Heart right ventricle (tissue), 16 donors: ENCODE data around the gene MAP3K5. TPM values are rescaled to one million over a fixed set of nuclear protein-coding genes. Genes with fewer than 3 reads are reported as not detected.

Experiments used
- ATAC-seq, 8 donors: fragments of 200-7000 bp; cut with Tn5 transposase; one replicate each; pipeline ENCODE4 v1.9.1; 2020; ENCODE audit warnings: mild to moderate bottlenecking in 8 of 8, moderate library complexity in 8 of 8, moderate number of reproducible peaks in 1 of 8
- DNase-seq, 2 donors: peaks; one replicate each; pipeline ENCODE4 v3.0.0-alpha.2; 2020
- H3K27ac ChIP-seq, 10 donors: fragments of 200-600 bp; sonication (generic) in 2 of 10; one replicate each; pipeline versions ENCODE4 v1.5.0 to v1.8.0; 2020 to 2022; ENCODE audit warnings: mild to moderate bottlenecking in 3 of 10
- H3K27me3 ChIP-seq, 7 donors: fragments of 200-600 bp; one replicate each; pipeline ENCODE4 v1.8.0; 2021 to 2022; ENCODE audit warnings: mild to moderate bottlenecking in 2 of 7
- H3K36me3 ChIP-seq, 9 donors: fragments of 200-600 bp; sonication (generic) in 1 of 9; one replicate each; pipeline versions ENCODE4 v1.5.0 to v1.8.0; 2020 to 2022; ENCODE audit warnings: mild to moderate bottlenecking in 2 of 9
- H3K4me1 ChIP-seq, 9 donors: fragments of 200-600 bp; sonication (generic) in 1 of 9; one replicate each; pipeline versions ENCODE4 v1.5.0 to v1.8.0; 2020 to 2022; ENCODE audit warnings: mild to moderate bottlenecking in 4 of 9
- H3K4me3 ChIP-seq, 10 donors: fragments of 200-600 bp; sonication (generic) in 2 of 10; one replicate each; pipeline versions ENCODE4 v1.5.0 to v1.8.0; 2020 to 2022; ENCODE audit warnings: mild to moderate bottlenecking in 7 of 10, moderate library complexity in 2 of 10
- H3K9me3 ChIP-seq, 11 donors: fragments of 200-600 bp in 10 of 11; sonication (generic) in 2 of 11; one replicate each; pipeline versions ENCODE4 v1.5.0 to v1.8.0; 2013 to 2022; ENCODE audit warnings: mild to moderate bottlenecking in 2 of 11, control low read depth in 1 of 11, moderate library complexity in 1 of 11
- CTCF ChIP-seq, 9 donors: fragments of 200-600 bp; sonication (generic) in 2 of 9; IDR thresholded peaks; one replicate each; pipeline versions ENCODE4 v1.5.0 to v1.8.0; 2021 to 2022; ENCODE audit warnings: antibody characterized with exemption in 9 of 9, mild to moderate bottlenecking in 5 of 9, moderate library complexity in 1 of 9
- WGBS, 2 donors: extraction: QIAGEN DNeasy Blood & Tissue Kit; methylation state at CpG; one replicate each; pipeline ENCODE4 v1.1.7; 2013; ENCODE audit warnings: inconsistent platforms in 1 of 2; 5-methylcytosine and 5-hydroxymethylcytosine counted together
- intact Hi-C, 10 donors: fragments of 100-400 bp; cut with DNase I; formaldehyde crosslinking; loops; one replicate each; pipeline versions ENCODE4 v1.11.1 to v1.14.2; 2022
- polyA plus RNA-seq, 2 donors: library from polyadenylated mRNA; stranded (reverse); fragments of 200-250 nt; gene quantifications; one replicate each; pipeline ENCODE4 v1.2.3, GENCODE V29; 2013
- total RNA-seq, 10 donors: library from RNA; stranded (reverse); fragmentation: NEBNext Ultra II Directional in 3 of 10; extraction: Animal tissue kit (Norgen Biotek cat#: 25700) in 3 of 10; gene quantifications; one replicate each; pipeline versions ENCODE4 v1.2.1 to v1.2.4, GENCODE V29; 2021 to 2023
- donor health status: Arrhythmogenic right ventricular cardiomyopathy.
- donor health status: ischemic (EF 13 %, LVEDD 7.1; RV severe dilation, severe dysfunction).
- donor health status: healthy with polysubstance abuse.
- donor health status: DM: no; HTN: yes; CAD: no.
- donor health status: DM: no; HTN: no; CAD: no.
- donor health status: ischemic (EF 25% LVEDD 6.9; RV normal size, moderate dysfunction).
- donor health status: ischemic (EF 25% LVEDD 5.7; RV mildly dilated, moderate dysfunction).
- donor health status: healthy.
- donor health status: DM: yes; HTN: yes; CAD: no.
- donor health status: Ischemic cardiomyopathy.
- donor health status: ischemic (EF 35%, LVEDD 5.7; RV mildly dilated, moderate dysfunction).
- donor health status: nonischemic (EF 11% LVEDD 7.7; RV severe dilation, severe dysfunction).
- donor health status: DM: yes; HTN: yes; CAD: no.
- donor health status: PGD.
- donor health status: ischemic (EF 29% LVEDD 5.4; RV normal size, mild dysfunction).
- donor health status: nonischemic (EF 23%, LVEDD 6.1; RV moderate dilation, normal function).

The MAP3K5 gene
- total and polyA plus RNA-seq, 12 donors: 5.1 to 35.7 (median 27.8) TPM

GRCh38 chr6:136742125-136742524 lies 50.2 kb downstream of the MAP3K5 start:
- no peak for DNase-seq
- Histone ChIP-seq H3K36me3 (no peaks in the 10 kb centered on the region), H3K27me3 (no peaks in the 10 kb centered on the region), H3K4me1 (peaks cover 4 to 71% (median 39%) of the 10 kb centered on the region in 9 donors), H3K4me3 (no peak overlapping the region), H3K27ac (peak overlapping the region in 1 of 10 donors; percentile 9), H3K9me3 (no peaks in the 10 kb centered on the region)
- intact Hi-C loops: no loop called here
- no peak for ATAC-seq
- WGBS, 2 donors: 38 to 61% methylated on average over 2 of the region's 2 CpGs
- no peak for TF ChIP-seq CTCF (IDR thresholded peaks at IDR 0.05)

- intact Hi-C loops: no loop called here
Observed at GRCh38 chr6:136740050-136740974, 52.0 kb downstream of the MAP3K5 start.

GRCh38 chr6:136739501-136739900 lies 52.8 kb downstream of the MAP3K5 start:
- intact Hi-C loops: loop anchor here in 1 of 10 donors (5.0 kb wide), 1 partner anchor 53 kb away; the partner anchor contains the start of gene MAP3K5
- peak overlapping the region in 8 of 10 donors; percentile 5 to 70 (median 34) for H3K27ac ChIP-seq
- peak in 1 of 8 donors; percentile 7 for ATAC-seq
- H3K4me3 ChIP-seq: no peak overlapping the region
- 74 to 85% methylated on average over 3 of the region's 3 CpGs for WGBS, 2 donors
- peaks cover 4 to 58% (median 37%) of the 10 kb centered on the region in 9 donors for H3K4me1 ChIP-seq
- H3K36me3 ChIP-seq: no peaks in the 10 kb centered on the region
- TF ChIP-seq CTCF (IDR thresholded peaks at IDR 0.05): no peak
- no peaks in the 10 kb centered on the region for H3K27me3 ChIP-seq
- H3K9me3 ChIP-seq: no peaks in the 10 kb centered on the region
- no peak for DNase-seq

More at GRCh38 chr6:136740050-136740974, 52.0 kb downstream of the MAP3K5 start:
- Histone ChIP-seq H3K4me3 (no peak overlapping the region), H3K27ac (peak overlapping the region in 9 of 10 donors; percentile 5 to 70 (median 35)), H3K9me3 (no peaks in the 10 kb centered on the region), H3K27me3 (no peaks in the 10 kb centered on the region), H3K36me3 (no peaks in the 10 kb centered on the region), H3K4me1 (peaks cover 4 to 65% (median 39%) of the 10 kb centered on the region in 9 donors)
- DNase-seq (no peak), ATAC-seq (peak in 2 of 8 donors; percentile 5 to 10)
- no peak for TF ChIP-seq CTCF (IDR thresholded peaks at IDR 0.05)
- WGBS, 2 donors: 61 to 70% methylated on average over 10 of the region's 10 CpGs

- H3K4me3 ChIP-seq: no peak overlapping the region
- H3K27ac ChIP-seq: peak overlapping the region in 5 of 10 donors; percentile 1 to 74 (median 44)
- WGBS, 2 donors: 87 to 91% methylated on average over 4 of the region's 4 CpGs
- ATAC-seq (no peak), DNase-seq (no peak)
- intact Hi-C loops: loop anchor here in 1 of 10 donors (5.0 kb wide), 1 partner anchor 53 kb away; the partner anchor contains the start of gene MAP3K5
- H3K36me3 ChIP-seq: no peaks in the 10 kb centered on the region
- H3K4me1 ChIP-seq: peaks cover 4 to 54% (median 35%) of the 10 kb centered on the region in 9 donors
- no peak for TF ChIP-seq CTCF (IDR thresholded peaks at IDR 0.05)
- no peaks in the 10 kb centered on the region for H3K9me3 ChIP-seq
- no peaks in the 10 kb centered on the region for H3K27me3 ChIP-seq
Observed at GRCh38 chr6:136739071-136739470, 53.2 kb downstream of the MAP3K5 start.
